CD4-positive, alpha-beta T cell treated with Interleukin-2 at 100 ng/mL for 4 hours (primary cell): ENCODE results near the gene ELOA2.
"Not testable (repeated sequence)": the region's sequence is repeated elsewhere in the genome, so short reads cannot be mapped to it uniquely, and the experiment has no call there.

Source experiments
- DNase-seq: peaks from one replicate; pipeline ENCODE4 v3.0.0-alpha.2; 2020; ENCODE audit warnings: low spot score

Gene ELOA2, protein sequence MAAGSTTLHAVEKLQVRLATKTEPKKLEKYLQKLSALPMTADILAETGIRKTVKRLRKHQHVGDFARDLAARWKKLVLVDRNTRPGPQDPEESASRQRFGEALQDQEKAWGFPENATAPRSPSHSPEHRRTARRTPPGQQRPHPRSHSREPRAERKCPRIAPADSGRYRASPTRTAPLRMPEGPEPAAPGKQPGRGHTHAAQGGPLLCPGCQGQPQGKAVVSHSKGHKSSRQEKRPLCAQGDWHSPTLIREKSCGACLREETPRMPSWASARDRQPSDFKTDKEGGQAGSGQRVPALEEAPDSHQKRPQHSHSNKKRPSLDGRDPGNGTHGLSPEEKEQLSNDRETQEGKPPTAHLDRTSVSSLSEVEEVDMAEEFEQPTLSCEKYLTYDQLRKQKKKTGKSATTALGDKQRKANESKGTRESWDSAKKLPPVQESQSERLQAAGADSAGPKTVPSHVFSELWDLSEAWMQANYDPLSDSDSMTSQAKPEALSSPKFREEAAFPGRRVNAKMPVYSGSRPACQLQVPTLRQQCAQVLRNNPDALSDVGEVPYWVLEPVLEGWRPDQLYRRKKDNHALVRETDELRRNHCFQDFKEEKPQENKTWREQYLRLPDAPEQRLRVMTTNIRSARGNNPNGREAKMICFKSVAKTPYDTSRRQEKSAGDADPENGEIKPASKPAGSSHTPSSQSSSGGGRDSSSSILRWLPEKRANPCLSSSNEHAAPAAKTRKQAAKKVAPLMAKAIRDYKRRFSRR

DNA sequence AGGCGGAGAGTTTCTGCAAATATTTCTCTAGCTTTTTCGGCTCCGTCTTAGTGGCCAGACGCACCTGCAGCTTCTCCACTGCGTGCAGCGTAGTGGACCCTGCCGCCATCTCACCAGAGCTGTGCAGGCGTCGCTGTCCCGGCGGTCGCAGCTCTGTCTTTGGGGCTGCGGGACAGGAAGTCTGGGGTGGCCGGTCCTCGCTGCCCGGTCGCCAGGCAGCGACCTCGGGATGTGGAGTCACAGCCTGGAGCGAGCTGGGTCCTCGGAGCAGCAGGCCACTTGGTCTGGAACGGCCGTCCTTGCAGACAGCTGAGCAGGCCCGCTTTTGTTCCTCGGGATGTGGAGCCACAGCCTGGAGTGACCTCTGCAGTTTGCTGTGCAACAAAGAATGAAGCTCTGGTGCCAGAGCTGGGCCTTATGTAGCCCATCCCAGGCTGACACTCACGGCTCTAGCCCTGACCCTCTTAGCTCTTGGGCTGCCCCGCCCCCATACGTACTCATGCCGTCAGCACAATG, at the start of gene ELOA2:
Gene ELOA2 (minus strand): TSS at position 466 of the 516 bp plus-strand sequence. CDS start 357 bp downstream, at position 109.
- no peak for DNase-seq

GRCh38 chr18:47081578-47081977, 46.2 kb upstream of the ELOA2 start:
- no peak for DNase-seq

- no peak for DNase-seq
These were observed 45.5 kb upstream of the ELOA2 start for GRCh38 chr18:47080872-47081271.

DNA sequence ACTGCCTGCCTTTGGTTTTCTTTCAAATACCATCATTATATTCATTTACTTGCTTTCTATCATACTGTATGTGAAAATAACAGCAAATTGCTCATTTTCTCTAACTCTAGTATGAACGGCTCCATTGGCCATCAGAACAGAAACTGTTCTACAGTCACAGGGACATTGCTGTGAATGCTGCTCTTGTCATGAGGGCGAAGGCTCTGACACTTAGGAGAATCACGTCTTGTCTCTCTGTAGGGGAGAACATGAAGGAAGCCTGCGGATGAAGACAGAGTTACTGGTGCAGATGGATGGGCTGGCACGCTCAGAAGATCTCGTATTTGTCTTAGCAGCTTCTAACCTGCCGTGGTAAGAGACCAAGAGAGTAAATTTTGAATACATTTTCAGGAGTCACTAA, 41.7 kb upstream of the ELOA2 start:
- DNase-seq, result no peak

- DNase-seq, result no peak
These were observed 39.9 kb upstream of the ELOA2 start for GRCh38 chr18:47075098-47075883.

DNA sequence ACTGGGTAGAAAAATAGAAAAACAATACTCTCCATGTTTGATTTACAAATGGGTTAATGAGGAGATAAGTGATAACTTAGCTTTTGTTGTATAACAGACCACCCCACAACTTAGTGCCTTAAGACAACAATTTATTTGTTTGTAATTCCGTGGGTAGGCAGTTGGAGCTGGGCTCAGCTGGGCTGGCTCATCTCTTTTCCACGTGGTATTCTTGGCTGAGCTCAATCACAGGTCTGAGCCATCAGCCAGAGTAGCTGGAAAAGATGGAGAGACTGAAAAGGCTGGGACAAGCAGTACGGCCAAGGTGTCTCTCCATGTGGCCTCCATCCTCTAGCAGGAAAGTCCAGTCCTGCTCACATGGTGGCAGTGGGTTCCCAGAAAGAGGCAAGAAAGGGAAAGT, 32.2 kb upstream of the ELOA2 start:
- no peak for DNase-seq

DNA sequence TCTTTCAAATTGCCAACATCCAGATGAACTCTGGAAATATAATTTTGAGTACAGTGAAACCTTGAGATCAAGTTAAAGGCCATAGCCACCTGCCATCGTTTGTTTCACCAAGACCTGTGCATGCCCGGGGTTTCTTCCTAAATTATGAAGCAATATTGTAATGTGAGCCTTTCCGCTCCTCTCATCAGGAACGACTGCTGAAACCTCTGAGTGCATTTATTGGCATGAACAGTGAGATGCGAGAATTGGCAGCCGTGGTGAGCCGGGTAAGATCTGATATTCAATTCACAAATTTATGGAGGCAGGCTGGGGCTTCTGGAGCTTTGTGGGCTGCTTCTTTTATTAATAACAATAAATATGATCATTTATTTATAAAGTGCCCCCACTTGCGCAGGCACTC, 27.7 kb upstream of the ELOA2 start:
- DNase-seq, result no peak

GRCh38 chr18:47062471-47062870, 27.1 kb upstream of the ELOA2 start:
- no peak for DNase-seq

GRCh38 chr18:47054369-47054768, 18.9 kb upstream of the ELOA2 start:
- no peak for DNase-seq

- peak; percentile 14 for DNase-seq
These were observed 15.0 kb upstream of the ELOA2 start for GRCh38 chr18:47050468-47050867.

DNA sequence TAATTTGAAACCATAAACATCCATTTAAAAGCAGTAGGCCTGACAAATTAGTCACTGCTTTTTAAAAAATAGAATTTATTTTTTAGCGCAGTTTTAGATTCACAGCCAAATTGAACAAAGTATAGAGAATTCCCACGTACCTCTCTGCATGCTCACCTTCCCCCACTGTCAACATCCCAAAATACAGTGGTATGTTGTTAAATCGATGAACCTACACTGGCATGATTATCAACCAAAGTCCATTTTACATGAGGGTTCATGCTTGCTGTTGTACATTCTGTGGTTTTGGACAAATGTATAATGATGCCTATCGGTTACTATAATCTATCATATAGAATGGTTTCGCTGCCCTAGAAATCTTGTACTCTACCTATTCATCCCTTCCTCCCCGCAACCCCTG, 5.6 kb upstream of the ELOA2 start:
- no peak for DNase-seq

DNA sequence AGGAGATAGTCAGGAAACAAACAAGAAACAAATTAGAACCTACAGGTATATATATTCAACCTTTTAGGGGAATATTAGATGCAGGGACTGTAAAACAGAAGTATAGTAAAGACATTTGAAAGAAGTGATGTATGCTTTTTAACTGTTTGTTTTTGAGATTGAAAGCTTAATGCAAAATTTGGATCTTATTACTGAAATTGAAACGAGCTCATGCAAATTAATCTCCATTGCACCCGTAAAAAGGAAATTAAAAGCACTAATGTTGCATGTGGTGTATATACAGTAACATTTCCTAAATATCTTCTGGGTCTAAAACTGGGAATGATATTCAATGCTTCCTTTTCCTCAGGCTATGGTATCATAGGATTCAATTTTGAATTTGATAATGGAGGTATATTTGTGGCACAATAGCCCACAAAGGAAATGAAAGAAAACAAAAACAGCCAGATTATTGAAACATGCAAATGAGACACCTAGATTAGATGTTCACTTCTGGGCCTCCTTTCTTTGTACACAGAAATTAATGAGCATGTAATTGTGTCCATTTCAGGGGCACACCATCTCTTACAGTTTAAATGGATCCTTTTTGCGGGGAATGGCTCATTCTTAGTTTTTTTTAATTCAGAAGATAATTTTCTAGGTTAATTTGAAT, 1.6 kb upstream of the ELOA2 start:
- no peak for DNase-seq

- no peak for DNase-seq
These were observed 965 bp upstream of the ELOA2 start for GRCh38 chr18:47036298-47036874.

DNA sequence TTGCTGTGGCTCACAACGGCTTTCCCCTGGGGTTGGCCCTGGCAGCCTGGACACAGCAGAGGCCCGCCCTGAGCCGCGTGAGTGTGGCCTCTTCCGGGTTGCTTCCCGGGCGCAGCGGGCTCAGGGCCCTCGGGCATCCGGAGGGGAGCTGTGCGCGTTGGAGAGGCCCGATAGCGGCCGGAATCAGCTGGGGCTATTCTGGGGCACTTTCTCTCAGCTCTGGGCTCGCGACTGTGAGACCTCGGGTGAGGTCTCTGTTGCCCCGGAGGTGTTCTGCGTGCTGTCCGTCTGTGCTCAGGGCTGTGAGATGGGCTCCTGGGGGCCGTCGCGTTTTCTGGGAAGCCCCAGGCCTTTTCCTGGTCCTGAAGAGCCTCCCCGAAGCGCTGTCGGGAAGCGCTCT, 830 bp downstream of the ELOA2 start:
- DNase-seq, result not testable (repeated sequence)

GRCh38 chr18:47032945-47033344, 2.5 kb downstream of the ELOA2 start:
- DNase-seq, result no peak

GRCh38 chr18:47030887-47031286, 4.5 kb downstream of the ELOA2 start:
- not testable (repeated sequence) for DNase-seq

GRCh38 chr18:47029684-47030353, 5.6 kb downstream of the ELOA2 start:
- DNase-seq, result not testable (repeated sequence)

DNA sequence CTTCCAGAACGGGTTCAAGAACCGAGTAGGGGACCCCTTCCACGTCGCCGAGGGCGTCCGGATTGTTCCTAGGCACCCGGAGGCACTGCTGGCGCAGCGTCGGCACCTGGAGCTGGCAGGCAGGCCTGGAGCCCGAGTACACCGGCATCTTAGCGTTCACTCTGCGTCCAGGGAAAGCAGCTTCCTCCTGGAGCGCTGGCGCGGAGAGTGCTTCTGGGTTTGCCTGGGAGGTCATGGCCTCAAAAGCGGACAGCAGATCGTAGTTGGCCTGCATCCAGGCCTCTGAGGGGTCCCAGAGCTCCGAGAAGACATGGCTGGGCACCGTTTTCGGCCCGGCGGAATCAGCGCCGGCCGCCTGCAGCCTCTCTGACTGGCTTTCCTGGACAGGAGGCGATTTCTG, 6.7 kb downstream of the ELOA2 start:
- DNase-seq, result not testable (repeated sequence)

GRCh38 chr18:47025557-47026174, 9.8 kb downstream of the ELOA2 start:
- not testable (repeated sequence) for DNase-seq

- not testable (repeated sequence) for DNase-seq
These were observed 11.5 kb downstream of the ELOA2 start for GRCh38 chr18:47023769-47024465.
